SKM-1 treated with dmso at 0.1 percent for 144 hours (cell line): Measurements from ENCODE around the gene SMIM45.

Experiments
- DNase-seq: peaks from one replicate; lab custom pipeline; 2025; ENCODE audit not compliant: unreplicated experiment; lab: John Stamatoyannopoulos, UW

SMIM45 gene

DNA sequence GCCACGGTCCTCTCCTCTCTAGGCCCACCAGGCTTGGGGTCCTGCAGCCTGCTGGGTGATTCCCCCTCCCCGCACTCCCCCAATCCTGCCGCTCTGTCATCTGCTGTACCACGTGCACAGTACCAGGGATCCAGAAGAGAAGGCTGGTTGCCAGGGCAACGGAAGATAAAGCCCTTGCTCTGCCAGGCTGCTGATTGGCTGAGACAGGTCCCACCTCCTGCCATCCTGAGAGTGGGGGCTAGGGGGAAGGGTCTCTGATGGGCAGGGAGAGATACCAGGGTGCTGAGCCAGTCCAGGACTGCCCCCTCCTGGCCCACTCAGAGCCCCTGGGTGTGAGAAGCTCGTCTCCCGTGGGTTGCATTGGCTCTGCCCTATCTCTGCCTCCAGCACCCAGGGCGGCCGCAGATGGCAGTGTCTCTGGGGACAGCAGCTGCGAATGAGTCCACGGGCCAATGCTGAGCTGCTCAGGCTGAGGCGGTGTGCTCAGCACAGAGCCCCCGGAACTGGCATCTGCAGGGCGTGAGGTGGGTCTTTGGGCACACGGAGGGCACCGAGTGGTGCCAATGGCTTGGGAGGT, at the start of gene SMIM45:
Gene SMIM45, plus strand, starts transcription at position 253 of the 577 bp plus-strand sequence.
- no peak for DNase-seq

DNA sequence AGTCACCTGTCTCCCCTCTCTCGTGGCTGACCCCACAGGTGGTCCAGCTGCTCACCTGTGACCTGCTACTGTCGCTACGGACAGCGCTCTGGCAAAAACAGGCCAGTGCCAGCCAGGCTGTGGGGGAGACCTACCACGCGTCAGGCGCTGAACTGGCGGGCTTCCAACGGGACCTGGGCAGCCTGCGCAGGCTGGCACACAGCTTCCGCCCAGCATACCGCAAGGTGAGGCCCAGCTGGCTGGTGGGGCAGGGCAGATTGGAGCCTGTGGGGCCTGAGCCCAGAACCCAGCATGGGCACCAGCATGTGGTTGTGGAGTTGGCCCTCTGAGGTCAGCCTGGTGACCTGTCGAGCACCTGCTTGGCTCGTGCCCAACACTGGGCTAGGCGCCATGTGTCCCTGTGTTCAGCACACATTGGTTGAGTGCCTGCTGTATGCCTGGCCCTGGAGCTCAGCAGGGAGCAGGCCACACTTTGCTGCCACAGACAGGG, 49.0 kb upstream of the SMIM45 start:
- no peak for DNase-seq

DNA sequence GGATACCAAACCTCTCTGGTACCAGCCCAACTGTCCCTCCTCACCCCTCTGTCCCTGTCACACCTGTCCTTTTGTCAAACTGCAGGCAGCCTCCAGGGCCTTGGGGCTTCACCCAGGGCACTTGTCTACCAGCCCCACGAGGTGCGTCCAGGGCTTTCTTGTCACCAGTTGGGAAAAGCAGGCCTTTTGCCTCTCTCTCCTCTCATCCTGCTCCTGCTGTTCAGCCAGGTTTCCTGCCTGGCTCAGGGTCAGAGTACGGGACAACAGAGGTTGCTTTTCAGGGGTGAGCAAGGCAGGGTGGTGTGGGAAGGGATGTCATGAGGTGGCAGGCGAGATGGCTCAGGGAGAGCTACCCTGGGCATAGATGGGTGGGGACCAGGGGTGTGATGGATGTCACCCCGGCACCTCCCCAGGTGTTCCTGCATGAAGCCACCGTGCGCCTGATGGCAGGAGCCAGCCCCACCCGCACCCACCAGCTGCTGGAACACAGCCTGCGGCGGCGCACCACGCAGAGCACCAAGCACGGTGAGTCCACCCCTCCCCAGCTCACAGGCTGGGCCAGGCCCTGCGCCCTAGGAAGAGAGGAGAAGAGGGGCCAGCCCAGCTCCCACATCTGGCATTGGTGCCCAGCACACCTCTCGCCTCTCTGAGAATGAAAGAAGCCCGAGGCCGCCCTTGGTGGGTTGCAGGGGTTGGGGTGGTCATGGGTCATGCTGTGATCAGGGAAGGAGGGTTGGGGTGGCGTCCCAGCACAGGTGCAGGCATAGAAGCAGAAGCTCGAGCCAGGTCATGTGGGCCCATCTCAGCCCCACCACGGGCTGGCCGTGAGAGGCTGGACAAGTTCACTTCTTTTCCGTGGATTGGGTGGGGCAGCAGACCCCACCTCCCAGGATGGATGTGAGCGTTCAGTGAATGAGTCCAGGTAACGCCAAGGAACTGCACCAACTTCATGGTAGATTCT, 47.2 kb upstream of the SMIM45 start:
- DNase-seq: no peak

DNA sequence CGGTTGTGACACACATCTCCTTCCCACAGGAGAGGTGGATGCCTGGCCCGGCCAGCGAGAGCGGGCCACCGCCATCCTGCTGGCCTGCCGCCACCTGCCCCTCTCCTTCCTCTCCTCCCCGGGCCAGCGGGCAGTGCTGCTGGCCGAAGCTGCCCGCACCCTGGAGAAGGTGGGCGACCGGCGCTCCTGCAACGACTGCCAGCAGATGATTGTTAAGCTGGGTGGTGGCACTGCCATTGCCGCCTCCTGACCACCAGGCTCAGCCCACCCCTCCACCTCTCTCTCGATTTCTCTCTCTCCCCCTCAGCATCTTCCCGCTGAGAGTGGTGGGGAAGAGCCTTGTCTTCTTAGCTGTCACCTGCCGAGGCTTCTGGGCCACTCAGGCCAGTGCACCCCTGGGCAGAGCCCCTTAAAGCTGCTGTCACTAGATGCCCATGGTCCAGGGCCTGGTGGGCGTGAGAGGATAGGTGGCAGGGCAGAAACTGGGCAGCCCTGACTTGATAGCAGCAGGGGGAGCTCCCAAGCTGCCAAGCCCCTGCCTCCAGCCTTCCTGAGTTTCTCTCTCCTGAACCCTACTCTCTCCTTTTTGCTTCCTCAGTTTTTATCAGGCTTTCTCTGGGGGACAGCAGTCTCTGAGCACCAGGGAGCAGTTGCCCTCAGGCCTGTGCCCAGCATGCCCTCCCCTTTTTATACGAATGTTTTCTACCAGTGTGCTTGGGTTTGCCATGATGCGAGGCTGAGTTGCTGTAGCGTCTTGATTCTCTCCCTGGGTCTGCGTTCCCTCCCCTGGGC, 46.3 kb upstream of the SMIM45 start:
- no peak for DNase-seq

DNA sequence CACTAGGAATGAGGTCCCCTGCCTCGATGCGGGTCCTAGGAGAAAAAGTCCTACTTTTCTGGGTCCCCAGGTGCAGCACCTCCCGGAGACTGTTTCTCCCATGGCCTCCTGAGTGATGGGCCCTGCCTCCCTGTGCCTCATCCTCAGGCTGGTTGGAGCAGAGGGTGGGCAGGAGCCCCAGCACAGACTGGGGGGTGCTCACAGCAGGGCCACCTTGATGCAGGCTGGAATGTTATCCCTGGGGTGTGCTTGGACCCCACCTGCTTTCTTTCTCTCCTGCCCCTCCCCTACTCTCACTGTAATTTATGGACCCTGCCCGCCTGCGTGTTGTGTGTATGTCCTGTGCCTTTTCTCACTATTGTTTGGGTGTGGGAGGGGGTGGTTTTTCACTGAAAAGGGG, 45.1 kb upstream of the SMIM45 start:
- no peak for DNase-seq

DNA sequence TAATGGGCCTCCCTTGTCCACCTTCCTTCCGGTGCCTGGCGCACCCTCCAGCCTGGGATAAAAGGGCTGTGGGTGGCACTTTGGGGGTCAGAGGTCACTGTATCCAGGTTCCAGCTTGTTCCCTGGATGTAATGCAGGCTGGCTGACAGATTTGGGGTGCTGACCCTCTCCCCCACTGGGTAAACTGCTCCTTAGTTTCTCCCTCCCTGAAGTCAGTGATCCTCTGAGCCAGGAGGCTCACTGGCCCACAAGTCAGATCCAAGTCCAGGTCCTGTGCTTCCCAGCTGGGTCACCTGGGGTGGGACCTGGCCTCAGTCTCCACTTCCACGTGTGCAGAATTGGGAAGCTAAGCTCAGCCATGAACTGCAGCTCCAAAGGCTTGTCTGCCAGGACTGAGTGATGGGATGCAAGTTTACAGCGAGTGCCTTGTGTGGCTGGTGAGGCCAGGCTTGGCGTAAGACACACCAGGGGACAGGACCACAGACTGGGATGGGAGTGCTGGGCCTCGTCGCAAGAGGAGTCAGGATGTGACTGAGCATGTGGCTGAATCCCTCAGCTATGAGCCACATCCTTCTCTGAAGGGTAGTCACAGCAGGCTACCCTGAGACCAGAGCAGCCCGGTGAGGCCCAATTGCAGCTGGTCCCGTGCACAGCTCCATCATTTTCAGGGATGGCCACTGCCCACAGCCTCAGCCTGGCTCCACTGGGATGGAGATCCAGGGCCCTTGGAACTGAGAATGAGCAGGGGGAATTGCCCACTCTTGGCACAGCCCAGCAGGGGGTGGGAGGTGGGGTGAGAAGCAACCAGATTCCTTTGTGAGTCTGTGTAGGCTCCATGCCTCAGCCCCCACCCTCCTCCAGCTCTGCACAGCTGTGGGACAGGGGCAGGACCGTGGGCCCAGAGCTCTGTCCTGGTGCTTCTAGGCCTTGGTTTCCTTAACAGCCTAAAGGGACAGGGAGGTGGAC, 44.2 kb upstream of the SMIM45 start:
- no peak for DNase-seq

DNA sequence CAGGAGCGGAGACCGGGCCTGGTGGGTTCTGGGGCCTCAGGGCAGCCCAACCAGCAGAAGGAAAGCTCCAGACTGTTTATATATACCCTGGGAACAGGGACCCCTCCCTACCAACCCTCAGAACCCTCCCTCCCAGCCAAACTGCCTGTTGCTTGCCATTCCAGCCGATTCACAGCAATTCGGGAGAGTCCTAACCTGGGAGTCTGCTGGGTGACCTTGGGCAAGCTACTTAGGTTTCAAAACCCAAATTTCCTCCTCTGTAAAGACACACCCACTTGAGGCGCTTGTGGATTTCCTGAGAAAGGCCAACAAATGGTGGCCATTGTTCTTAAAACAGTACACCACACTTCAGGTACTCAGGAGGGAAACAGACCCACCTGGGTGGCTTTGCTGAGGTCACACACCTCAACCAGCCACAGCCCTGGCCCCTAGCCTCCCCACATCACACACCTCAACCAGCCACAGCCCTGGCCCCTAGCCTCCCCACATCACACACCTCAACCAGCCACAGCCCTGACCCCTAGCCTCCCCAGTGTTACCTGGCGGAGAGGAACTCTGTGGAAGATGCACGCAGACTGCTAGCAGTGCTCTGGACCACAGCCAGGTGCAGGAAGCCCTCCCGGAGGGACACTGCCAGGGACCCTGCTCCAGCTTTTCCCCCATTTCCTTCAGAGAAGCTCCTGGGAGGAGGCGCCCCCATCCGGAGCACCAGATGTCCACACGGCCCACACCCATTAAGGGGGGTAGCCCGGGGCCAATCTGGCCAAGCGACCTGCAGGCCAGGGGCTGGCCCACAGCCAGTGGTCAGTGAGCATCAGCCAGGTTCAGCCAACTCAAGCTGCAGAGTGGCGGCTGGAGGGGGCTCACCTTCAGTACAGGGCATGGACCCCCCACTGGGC, 43.3 kb upstream of the SMIM45 start:
- peak; percentile 49 for DNase-seq

DNA sequence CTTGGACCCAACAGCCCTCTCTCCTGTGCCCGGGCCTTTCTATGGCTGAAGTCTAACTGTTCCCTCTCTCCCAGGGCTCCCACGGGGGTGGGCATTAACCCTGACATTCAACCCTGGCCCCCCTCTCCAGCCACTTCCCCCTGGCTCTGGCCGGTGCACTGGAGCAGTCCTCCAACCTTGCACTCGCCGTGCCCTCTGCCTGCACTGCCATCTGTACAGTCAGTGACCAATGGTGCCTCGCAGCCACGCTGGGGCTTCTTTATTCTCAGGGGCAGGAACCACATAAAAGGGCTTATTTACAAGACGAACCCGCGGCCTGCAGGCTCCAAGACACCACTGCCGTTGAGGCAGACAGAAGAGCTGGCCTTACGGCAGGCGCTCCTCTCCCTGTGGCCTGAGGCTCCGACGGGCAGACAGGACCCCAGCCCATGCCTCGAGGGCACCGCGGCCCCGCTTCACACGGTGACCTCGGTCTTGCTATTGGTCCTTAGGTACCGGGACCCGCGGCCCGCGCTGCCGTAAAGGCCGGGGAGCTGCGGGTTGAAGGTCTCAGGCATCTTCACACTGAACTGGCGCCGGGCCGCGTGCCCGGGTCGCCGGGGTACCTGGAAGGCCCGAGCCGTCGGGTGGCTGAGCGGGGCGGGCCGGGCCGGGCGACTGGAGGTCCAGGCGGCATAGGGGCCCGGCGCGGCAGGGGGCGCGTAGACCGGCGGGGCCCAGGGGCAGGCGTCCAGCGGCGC, 42.5 kb upstream of the SMIM45 start:
- DNase-seq: no peak

DNA sequence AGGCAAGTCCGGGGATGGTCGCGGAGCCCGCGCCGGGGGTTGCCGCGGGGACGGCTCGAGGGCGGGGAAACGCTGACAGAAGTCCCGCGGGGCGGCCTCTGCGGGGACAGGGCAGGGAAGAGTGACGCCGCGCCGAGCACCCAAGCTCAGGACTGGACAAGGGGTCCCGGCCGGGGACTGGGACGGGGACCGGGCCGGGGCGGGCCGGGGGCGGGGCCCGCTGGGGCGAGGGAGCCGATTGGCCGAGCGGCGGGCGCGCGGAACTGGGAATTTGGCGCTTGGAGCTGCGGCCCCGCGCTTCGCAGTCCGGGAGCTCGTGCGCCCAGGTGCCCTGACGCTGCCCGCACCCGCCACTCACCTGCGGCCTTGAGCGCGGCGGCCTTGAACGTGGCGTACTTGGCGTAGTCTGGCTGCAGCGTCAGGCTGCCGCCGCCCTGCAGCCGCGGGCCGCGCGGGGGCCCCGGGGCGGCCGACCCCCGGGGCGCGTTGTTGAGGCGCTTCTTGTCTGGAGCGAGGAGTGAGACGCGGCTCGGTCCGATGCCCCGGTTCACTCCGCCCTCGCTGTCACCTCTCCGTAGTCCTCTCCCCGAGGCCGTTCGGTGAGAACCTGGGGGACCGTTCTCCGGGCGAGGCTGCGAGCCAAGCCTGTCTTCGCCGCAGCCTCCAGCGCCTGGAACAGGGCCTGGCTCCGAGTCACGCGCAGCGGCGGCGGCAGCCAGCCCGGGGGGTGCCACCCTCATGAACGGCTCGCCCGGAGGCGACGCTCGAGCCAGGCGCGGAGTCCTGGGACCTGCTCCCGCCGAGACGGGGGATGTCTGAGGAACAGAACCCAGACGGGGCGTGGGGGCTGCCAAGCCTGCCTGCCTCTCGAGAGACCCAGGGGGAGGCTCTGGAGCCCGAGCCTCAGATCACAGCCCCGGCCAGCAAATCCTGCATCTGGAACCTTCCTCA, 41.6 kb upstream of the SMIM45 start:
- no peak for DNase-seq

DNA sequence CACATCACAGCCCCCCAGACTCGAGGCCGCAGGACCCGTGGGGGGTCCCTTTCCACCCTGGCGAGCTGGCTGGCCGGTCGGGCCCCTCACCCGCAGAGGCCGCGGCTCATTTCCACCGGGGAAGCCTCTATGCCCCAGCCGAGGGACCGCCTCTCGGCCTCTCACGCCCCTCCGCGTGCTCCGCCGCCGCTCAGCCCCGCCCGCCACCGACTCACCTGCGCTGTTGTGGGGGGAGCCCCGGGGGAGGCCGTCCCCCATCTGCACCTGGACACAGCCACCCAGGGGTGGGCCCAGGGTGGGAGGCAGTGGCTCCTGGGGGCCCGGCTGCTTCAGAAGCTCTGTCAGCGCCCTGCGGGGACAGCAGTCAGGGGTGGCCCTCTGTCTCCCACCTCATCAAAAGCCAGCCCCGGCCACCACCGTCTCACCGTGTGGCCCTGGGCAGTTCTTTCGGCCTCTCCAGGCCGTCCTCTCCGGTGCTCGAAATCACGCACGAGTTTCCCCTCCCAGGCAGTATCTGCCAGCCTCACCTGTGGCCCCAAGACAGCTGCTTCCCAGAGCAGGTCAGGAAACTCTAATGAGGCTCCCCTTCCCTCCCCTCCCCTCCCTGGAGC, 40.8 kb upstream of the SMIM45 start:
- DNase-seq: no peak

DNA sequence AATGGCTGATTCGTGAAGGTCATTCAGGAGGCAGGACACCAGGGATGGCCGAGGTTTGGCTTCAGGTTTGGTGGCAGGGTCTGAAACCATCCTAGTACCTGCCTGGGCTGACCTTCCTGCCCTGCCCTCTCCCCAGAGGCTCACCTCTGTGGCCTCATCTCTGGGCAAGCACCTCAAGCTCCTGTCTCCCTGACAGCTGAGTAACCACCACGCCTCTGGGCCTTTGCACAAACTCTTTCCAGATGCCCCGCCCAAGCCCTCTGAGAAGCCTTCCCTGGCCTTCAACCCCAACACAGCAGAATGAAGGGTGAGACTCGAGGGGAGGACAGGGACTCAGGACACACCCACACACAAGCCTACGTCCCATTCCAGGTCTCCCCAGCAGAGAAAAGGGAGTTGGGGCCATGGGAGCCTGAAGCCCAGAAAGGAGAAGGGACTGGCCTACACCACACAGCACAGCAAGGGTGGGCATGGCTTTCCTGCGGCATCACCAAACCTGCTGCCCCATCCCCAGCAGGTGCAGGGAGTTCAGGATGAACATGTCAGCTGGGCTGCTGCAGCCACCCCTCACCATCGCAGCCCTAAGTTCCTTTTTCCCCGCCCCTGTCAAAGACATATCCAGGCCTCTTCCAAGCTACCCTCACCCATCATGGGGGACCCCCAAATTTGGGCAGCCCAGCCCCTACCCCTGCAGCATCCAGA, 39.5 kb upstream of the SMIM45 start:
- DNase-seq: no peak

DNA sequence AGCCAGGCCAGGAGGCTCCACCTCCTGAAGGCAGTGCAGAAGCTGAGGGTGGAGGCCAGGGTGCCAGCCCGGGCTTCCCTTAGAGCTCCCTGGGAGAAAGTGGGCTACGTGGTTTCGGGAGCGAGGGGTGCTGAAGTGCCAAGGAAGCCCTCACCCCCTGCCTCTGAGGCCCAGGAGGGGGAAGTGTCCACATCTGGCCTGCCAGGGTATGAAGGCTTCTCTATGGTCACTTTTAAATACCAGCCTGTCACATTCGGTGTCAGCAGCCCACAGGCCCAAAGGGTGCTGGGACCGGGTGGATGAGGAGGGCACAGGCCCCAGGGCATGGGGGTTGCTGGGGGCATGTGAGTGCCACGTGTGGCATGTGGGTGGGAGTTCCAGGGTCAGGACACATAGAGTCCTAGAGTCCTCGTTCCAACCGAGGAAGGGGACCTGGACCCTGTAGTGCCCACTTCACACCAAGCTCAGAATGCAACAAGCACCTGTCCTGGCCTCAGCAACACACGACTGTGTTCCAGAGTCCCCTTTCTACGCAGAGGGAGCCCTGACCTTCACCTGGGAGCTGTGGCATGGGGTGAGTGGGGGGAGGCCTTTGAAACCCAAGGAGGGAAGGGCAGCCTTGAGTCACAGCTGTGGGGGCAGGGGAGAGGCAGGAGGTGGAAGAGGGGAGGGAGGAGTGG, 38.8 kb upstream of the SMIM45 start:
- DNase-seq: no peak

DNA sequence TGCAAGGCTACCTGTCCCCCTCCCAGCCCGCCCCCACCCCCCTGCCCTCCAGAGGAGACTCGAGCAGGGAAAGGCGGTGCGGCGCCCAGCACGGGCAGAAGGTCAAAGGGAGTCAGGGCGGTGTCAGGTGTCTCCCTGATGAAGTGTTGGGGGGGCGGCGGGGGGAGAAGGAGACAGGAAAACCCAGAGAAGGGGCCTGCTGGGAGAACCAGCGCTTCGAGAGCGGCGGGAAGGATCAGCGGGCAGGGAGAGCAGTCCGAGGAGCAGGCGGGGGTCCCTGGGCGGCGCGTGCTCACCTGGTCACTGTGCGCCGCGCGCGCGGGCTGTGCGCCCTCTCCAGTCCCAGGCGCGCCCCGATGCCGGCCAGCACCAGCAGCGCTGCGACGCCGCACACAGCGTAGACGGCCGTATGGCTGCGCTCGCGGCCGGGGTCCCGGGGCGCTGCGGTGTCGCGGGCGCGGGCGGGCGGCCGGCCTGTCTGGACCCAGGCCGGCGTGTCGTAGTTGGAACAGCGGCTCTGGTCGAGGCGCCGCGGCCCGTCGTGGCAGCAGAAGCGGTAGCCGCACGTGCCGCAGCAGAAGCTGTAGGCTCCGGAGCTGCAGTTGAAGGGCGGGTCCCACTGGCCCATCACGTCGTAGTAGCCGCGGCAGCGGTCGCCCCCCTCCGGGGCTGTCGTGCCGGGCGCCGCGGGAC, 38.0 kb upstream of the SMIM45 start:
- no peak for DNase-seq

DNA sequence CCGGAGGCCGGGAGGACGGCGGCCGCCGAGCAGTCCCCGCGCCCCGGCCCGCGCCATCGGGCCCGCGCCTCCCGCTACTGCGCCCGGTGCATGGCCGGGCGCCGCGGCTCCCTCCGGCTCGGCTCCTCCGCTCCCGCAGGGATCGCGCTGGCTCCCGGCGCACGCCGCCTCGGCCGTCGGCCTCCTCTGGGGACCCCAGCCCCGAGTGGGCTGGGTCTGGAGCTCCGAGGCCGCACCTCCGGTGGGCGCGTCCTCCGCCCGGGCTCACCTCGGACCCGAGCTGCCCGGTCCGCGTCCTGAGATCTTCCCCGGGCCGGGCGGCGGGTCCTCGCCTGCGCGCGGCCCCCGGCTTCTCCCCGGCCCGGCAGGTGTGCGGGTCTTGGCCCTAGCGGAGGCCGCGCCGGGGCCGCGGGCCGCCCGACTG, 37.3 kb upstream of the SMIM45 start:
- no peak for DNase-seq

DNA sequence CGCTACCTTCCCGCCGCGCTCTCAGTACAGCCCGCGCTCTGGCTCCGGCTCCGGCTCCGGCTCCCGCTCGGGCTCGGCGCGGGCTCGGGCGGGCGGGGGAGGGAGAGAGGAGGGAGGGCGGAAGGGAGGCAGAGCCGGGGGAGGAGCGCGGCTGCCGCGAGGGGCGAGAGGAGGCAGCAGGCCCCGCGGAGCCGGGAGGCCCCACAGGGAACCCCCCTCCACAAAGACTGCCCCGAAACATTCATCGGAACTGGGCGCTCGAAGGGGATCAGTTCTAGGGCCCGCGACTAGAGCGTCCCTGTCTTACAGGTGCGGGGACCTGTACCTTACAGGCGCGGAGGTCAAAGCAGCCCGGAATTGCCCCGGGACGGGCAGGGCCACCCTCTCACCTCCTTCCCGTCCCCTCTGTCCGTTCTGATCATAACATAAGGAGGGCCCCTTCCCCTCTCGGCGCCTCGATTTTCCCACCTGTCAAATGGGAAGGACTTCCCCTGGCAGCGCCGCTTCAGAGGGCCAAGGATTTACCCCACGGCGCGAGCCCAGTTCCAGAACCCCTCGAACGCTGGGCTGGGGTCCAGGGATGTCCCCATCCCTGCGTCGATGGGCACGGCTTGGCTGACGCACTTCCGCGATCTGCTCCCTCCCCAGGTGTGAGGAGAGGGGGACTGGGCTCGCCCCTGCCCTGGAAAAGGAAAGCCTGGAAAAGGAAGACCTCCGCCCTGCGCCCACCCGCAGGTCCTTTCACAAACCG, 36.7 kb upstream of the SMIM45 start, which contains the start of gene SHISA8:
Gene SHISA8, minus strand, starts transcription at position 40 of the 751 bp plus-strand sequence. CDS start 407 bp downstream, outside the sequence.
- no peak for DNase-seq
